Measurements from ENCODE around the gene BMF.
A peak's percentile ranks its signal among the peaks of the same experiment; 100 is the strongest.

The BMF gene

GRCh38 chr15:40102897-40103858, 5.5 kb downstream of the BMF start:
- no peak for DNase-seq

GRCh38 chr15:40100947-40101905, 7.5 kb downstream of the BMF start:
- no peak for DNase-seq

- DNase-seq: no peak
Measured at GRCh38 chr15:40100123-40100946, 8.3 kb downstream of the BMF start.

- peak; percentile 75 for DNase-seq
Measured at GRCh38 chr15:40098489-40099261, 10.0 kb downstream of the BMF start.

GRCh38 chr15:40097968-40098476, 10.7 kb downstream of the BMF start:
- no peak for DNase-seq

- no peak for DNase-seq
Measured at GRCh38 chr15:40097096-40097967, 11.3 kb downstream of the BMF start.

GRCh38 chr15:40096094-40096891, 12.4 kb downstream of the BMF start:
- DNase-seq: no peak

- no peak for DNase-seq
Measured at GRCh38 chr15:40095371-40096093, 13.1 kb downstream of the BMF start.

GRCh38 chr15:40094156-40094555, 14.5 kb downstream of the BMF start:
- DNase-seq: no peak

- DNase-seq: no peak
Measured at GRCh38 chr15:40092979-40093869, 15.5 kb downstream of the BMF start.

GRCh38 chr15:40092256-40092978, 16.3 kb downstream of the BMF start:
- no peak for DNase-seq

- no peak for DNase-seq
Measured at GRCh38 chr15:40091861-40092255, 16.8 kb downstream of the BMF start.

GRCh38 chr15:40090774-40091455, 17.8 kb downstream of the BMF start:
- no peak for DNase-seq

- no peak for DNase-seq
Measured at GRCh38 chr15:40088929-40089755, 19.5 kb downstream of the BMF start.
